ENCODE data around the gene FRS3.

DNA sequence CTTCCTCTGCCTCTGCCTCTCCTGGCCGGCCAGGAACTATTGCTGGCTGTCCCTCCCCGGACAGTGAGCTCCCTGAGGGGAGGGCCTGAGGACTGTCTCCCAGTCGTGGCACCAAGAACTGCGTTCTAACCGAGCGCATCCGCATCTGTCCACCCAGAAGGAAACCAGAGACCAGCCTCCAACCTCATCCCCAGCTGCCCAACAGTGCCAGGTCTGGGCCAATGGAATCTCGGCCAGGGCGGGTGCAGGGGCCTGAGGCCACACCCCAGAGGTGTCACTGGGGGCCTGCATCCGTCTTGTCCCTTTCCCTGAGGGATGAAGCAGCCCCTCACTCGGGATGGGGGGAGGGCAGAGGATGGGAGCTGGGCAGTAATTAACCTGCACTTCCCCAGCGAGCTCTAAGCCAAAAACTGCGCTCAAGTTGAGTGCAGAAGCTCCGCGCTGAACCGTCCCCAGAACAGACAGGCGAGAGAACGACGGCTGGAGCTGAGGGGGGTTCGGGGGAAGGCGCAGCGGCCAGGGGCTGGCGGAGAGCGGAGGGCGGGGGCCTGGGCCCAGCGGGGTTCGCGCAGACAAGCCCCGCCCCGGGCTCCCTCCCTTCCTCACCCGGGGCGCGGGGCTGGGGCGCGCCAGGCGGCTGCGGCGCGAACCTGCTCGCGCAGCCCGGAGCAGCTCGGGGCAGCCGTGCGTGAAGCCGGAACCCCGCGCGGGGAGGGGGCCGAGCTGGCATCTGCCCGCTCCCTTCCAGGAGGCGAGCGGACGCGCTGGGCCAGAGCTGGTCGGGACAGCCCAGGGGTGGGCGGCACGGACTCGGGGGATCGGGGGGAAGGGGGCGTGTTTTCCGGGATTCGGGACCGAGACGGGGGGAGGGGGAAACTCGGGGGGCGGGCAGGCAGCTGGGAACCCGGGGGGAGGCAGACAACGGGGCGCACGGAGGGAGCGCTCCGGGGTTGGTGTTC, 45.7 kb downstream of the FRS3 start:
- TF ChIP-seq TAF1 (IDR thresholded peaks at IDR 0.05; ENCODE audit: low read depth, low read length) (no peak), POLR2A (IDR thresholded peaks at IDR 0.05; ENCODE audit: low read depth, low read length) (0 out of 2 replicates have a peak, but pooled peaks have one; percentile 48), POLR2AphosphoS5 (IDR thresholded peaks at IDR 0.05; ENCODE audit: low read depth, low read length) (0 out of 2 replicates have a peak, but pooled peaks have one; percentile 15), POU2F2 (IDR thresholded peaks at IDR 0.05; ENCODE audit: low read depth, low read length) (no peak), SPI1 (IDR thresholded peaks at IDR 0.05; ENCODE audit: low read depth, low read length) (no peak), PAX5 (IDR thresholded peaks at IDR 0.05; ENCODE audit: insufficient read depth, low read length, severe bottlenecking) (peak; percentile 100)

Data from GM12891 (cell line).